ENCODE data around the gene GIPC2. TPM values are rescaled to one million over a fixed set of nuclear protein-coding genes. Genes with fewer than 3 reads are reported as not detected.
"Not testable (repeated sequence)": the region's sequence is repeated elsewhere in the genome, so short reads cannot be mapped to it uniquely, and the experiment has no call there.

GIPC2 gene
- total RNA-seq, 2 experiments from 2014 or later, result 0.17 TPM; not detected in 1

- intact Hi-C loops (cut with micrococcal nuclease), result no loop called here
- ChIA-PET POLR2A (no interaction called here), CTCF (interaction anchor here (1.2 kb wide), 1 partner anchor 12 kb away, joined by 5 read pairs; no protein-coding TSS in a partner anchor)
- Mint-ChIP-seq H3K27ac (no peak overlapping the region), H3K4me3 (no peak overlapping the region), H3K36me3 (no peaks in the 10 kb centered on the region), H3K27me3 (peaks cover 2% of the 10 kb centered on the region), H3K9me3 (no peaks in the 10 kb centered on the region), H3K4me1 (ENCODE audit: low read depth) (no peaks in the 10 kb centered on the region)
- no peak for DNase-seq
Observed at GRCh38 chr1:78102916-78103315, 57.1 kb downstream of the GIPC2 start.

GRCh38 chr1:78104322-78104721 is 58.6 kb downstream of the GIPC2 start:
- POLR2A ChIA-PET, result no interaction called here

GRCh38 chr1:78109659-78110058 is 63.9 kb downstream of the GIPC2 start:
- POLR2A ChIA-PET; H3K36me3 Mint-ChIP-seq; H3K27me3 Mint-ChIP-seq; CTCF ChIA-PET; H3K9me3 Mint-ChIP-seq; DNase-seq; H3K4me1 Mint-ChIP-seq (ENCODE audit: low read depth); H3K27ac Mint-ChIP-seq; H3K4me3 Mint-ChIP-seq: not testable (repeated sequence)
- intact Hi-C loops (cut with micrococcal nuclease), result loop anchor here (5.0 to 10.0 kb wide), 4 partner anchors 62 to 1955 kb away; partner anchors contain the start of genes GIPC2 and ZZZ3

More at GRCh38 chr1:78104322-78104721, 58.6 kb downstream of the GIPC2 start:
- no peaks in the 10 kb centered on the region for H3K4me1 Mint-ChIP-seq (ENCODE audit: low read depth)
- H3K4me3 Mint-ChIP-seq, result no peak overlapping the region
- no peaks in the 10 kb centered on the region for H3K9me3 Mint-ChIP-seq
- intact Hi-C loops (cut with micrococcal nuclease), result no loop called here
- no peak for DNase-seq
- CTCF ChIA-PET, result interaction anchor here (0.7 to 1.2 kb wide), 3 partner anchors 10 to 124 kb away, joined by 3 to 5 read pairs (median 4); no protein-coding TSS in a partner anchor
- no peak overlapping the region for H3K27ac Mint-ChIP-seq
- no peaks in the 10 kb centered on the region for H3K36me3 Mint-ChIP-seq
- peaks cover 2% of the 10 kb centered on the region for H3K27me3 Mint-ChIP-seq

GRCh38 chr1:78113156-78113916 is 67.6 kb downstream of the GIPC2 start:
- no peak for DNase-seq
- Mint-ChIP-seq H3K27me3 (no peaks in the 10 kb centered on the region), H3K36me3 (no peaks in the 10 kb centered on the region), H3K4me3 (no peak overlapping the region), H3K4me1 (ENCODE audit: low read depth) (no peaks in the 10 kb centered on the region), H3K9me3 (no peaks in the 10 kb centered on the region), H3K27ac (no peak overlapping the region)
- intact Hi-C loops (cut with micrococcal nuclease), result loop anchor here (5.0 to 10.0 kb wide), 4 partner anchors 66 to 1959 kb away; partner anchors contain the start of genes GIPC2 and ZZZ3
- ChIA-PET POLR2A (interaction anchor here (0.7 kb wide), 1 partner anchor 22 kb away, joined by 4 read pairs; no protein-coding TSS in a partner anchor), CTCF (interaction anchor here (0.6 to 2.8 kb wide), 11 partner anchors 12 to 1225 kb away, joined by 3 to 34 read pairs (median 5); partner anchors contain the start of gene DNAJB4)

GRCh38 chr1:78114034-78114956 is 68.5 kb downstream of the GIPC2 start:
- DNase-seq, result peak; percentile 69
- no peaks in the 10 kb centered on the region for H3K27me3 Mint-ChIP-seq
- H3K4me3 Mint-ChIP-seq, result no peak overlapping the region
- CTCF ChIA-PET, result interaction anchor here (0.6 to 2.8 kb wide), 33 partner anchors 9 to 970 kb away, joined by 3 to 34 read pairs (median 4); partner anchors contain the start of genes DNAJB4 and FUBP1
- H3K27ac Mint-ChIP-seq, result no peak overlapping the region
- H3K4me1 Mint-ChIP-seq (ENCODE audit: low read depth), result no peaks in the 10 kb centered on the region
- no peaks in the 10 kb centered on the region for H3K9me3 Mint-ChIP-seq
- intact Hi-C loops (cut with micrococcal nuclease), result loop anchor here (1.0 to 10.0 kb wide), 7 partner anchors 67 to 1959 kb away; partner anchors contain the start of genes DNAJB4, FUBP1, GIPC2 and ZZZ3
- H3K36me3 Mint-ChIP-seq, result no peaks in the 10 kb centered on the region
- POLR2A ChIA-PET, result interaction anchor here (0.6 to 1.1 kb wide), 3 partner anchors 110 to 429 kb away, joined by 3 to 6 read pairs (median 3); partner anchors contain the start of genes DNAJB4 and FUBP1

GRCh38 chr1:78120485-78120884 is 74.7 kb downstream of the GIPC2 start:
- DNase-seq; H3K4me3 Mint-ChIP-seq; H3K36me3 Mint-ChIP-seq; intact Hi-C loops (cut with micrococcal nuclease); H3K4me1 Mint-ChIP-seq (ENCODE audit: low read depth); H3K9me3 Mint-ChIP-seq; H3K27me3 Mint-ChIP-seq; H3K27ac Mint-ChIP-seq: not testable (repeated sequence)
- ChIA-PET POLR2A (interaction anchor here (0.6 kb wide), 1 partner anchor 31 kb away, joined by 3 read pairs; no protein-coding TSS in a partner anchor), CTCF (interaction anchor here (0.6 kb wide), 1 partner anchor 46 kb away, joined by 3 read pairs; no protein-coding TSS in a partner anchor)

GRCh38 chr1:78121710-78122109 is 75.9 kb downstream of the GIPC2 start:
- Mint-ChIP-seq H3K9me3 (no peaks in the 10 kb centered on the region), H3K4me1 (ENCODE audit: low read depth) (no peaks in the 10 kb centered on the region), H3K36me3 (no peaks in the 10 kb centered on the region), H3K27ac (no peak overlapping the region), H3K4me3 (no peak overlapping the region), H3K27me3 (no peaks in the 10 kb centered on the region)
- ChIA-PET CTCF (interaction anchor here (0.7 to 2.2 kb wide), 3 partner anchors 10 to 24 kb away, joined by 3 to 8 read pairs (median 5); no protein-coding TSS in a partner anchor), POLR2A (no interaction called here)
- no peak for DNase-seq
- intact Hi-C loops (cut with micrococcal nuclease), result no loop called here

- H3K36me3 Mint-ChIP-seq, result no peaks in the 10 kb centered on the region
- no peaks in the 10 kb centered on the region for H3K27me3 Mint-ChIP-seq
- H3K4me1 Mint-ChIP-seq (ENCODE audit: low read depth), result no peaks in the 10 kb centered on the region
- DNase-seq, result peak; percentile 12
- ChIA-PET CTCF (interaction anchor here (1.6 to 2.2 kb wide), 2 partner anchors 9 to 23 kb away, joined by 5 to 8 read pairs; no protein-coding TSS in a partner anchor), POLR2A (no interaction called here)
- H3K9me3 Mint-ChIP-seq, result no peaks in the 10 kb centered on the region
- intact Hi-C loops (cut with micrococcal nuclease), result no loop called here
- no peak overlapping the region for H3K27ac Mint-ChIP-seq
- H3K4me3 Mint-ChIP-seq, result no peak overlapping the region
Observed at GRCh38 chr1:78122389-78122788, 76.6 kb downstream of the GIPC2 start.

GRCh38 chr1:78126506-78126905 is 80.7 kb downstream of the GIPC2 start:
- Mint-ChIP-seq H3K36me3 (no peaks in the 10 kb centered on the region), H3K27me3 (no peaks in the 10 kb centered on the region), H3K4me3 (no peak overlapping the region), H3K27ac (no peak overlapping the region), H3K9me3 (no peaks in the 10 kb centered on the region), H3K4me1 (ENCODE audit: low read depth) (no peaks in the 10 kb centered on the region)
- intact Hi-C loops (cut with micrococcal nuclease), result no loop called here
- POLR2A ChIA-PET, result no interaction called here
- CTCF ChIA-PET, result interaction anchor here (1.0 to 2.2 kb wide), 2 partner anchors 12 to 547 kb away, joined by 3 to 7 read pairs; no protein-coding TSS in a partner anchor
- DNase-seq, result no peak

GRCh38 chr1:78132174-78132947 is 86.6 kb downstream of the GIPC2 start:
- intact Hi-C loops (cut with micrococcal nuclease), result no loop called here
- H3K27me3 Mint-ChIP-seq, result no peaks in the 10 kb centered on the region

GRCh38 chr1:78132948-78133322 is 87.2 kb downstream of the GIPC2 start:
- no peaks in the 10 kb centered on the region for H3K36me3 Mint-ChIP-seq
- H3K4me3 Mint-ChIP-seq, result no peak overlapping the region
- H3K9me3 Mint-ChIP-seq, result no peaks in the 10 kb centered on the region
- intact Hi-C loops (cut with micrococcal nuclease), result no loop called here
- H3K27me3 Mint-ChIP-seq, result no peaks in the 10 kb centered on the region
- CTCF ChIA-PET, result no interaction called here
- no peaks in the 10 kb centered on the region for H3K4me1 Mint-ChIP-seq (ENCODE audit: low read depth)
- no peak for DNase-seq
- POLR2A ChIA-PET, result no interaction called here
- H3K27ac Mint-ChIP-seq, result no peak overlapping the region

More at GRCh38 chr1:78132174-78132947, 86.6 kb downstream of the GIPC2 start:
- DNase-seq, result no peak
- ChIA-PET CTCF (interaction anchor here (1.2 to 3.1 kb wide), 9 partner anchors 9 to 544 kb away, joined by 3 to 31 read pairs (median 6); no protein-coding TSS in a partner anchor), POLR2A (no interaction called here)
- H3K4me3 Mint-ChIP-seq, result no peak overlapping the region
- H3K27ac Mint-ChIP-seq, result no peak overlapping the region
- no peaks in the 10 kb centered on the region for H3K9me3 Mint-ChIP-seq
- H3K4me1 Mint-ChIP-seq (ENCODE audit: low read depth), result no peaks in the 10 kb centered on the region
- no peaks in the 10 kb centered on the region for H3K36me3 Mint-ChIP-seq
